NOMO-1 (cell line): ENCODE data around the gene STX8.
"Not testable (repeated sequence)": the region's sequence is repeated elsewhere in the genome, so short reads cannot be mapped to it uniquely, and the experiment has no call there.

Source experiments
- DNase-seq, 2 experiments: peaks; one replicate each; lab custom pipeline; 2025; ENCODE audit not compliant: unreplicated experiment in 2 of 2; lab: John Stamatoyannopoulos, UW

The STX8 gene

DNA sequence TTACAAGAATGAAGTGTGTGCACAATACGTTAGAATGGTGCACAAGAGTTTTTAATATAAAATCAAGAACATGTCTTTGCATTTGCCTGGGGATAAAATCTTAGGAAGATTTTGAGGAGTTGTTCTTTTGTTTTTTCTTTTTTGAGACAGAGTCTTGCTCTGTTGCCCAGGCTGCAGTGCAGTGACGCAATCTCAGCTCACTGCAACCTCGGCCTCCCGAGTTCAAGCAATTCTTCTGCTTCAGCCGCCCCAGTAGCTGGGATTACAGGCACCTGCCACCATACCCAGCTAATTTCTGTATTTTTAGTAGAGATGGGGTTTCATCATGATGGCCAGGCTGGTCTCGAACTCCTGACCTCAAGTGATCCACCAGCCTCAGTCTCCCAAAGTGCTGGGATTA, 128.3 kb downstream of the STX8 start:
- DNase-seq = not testable (repeated sequence)

DNA sequence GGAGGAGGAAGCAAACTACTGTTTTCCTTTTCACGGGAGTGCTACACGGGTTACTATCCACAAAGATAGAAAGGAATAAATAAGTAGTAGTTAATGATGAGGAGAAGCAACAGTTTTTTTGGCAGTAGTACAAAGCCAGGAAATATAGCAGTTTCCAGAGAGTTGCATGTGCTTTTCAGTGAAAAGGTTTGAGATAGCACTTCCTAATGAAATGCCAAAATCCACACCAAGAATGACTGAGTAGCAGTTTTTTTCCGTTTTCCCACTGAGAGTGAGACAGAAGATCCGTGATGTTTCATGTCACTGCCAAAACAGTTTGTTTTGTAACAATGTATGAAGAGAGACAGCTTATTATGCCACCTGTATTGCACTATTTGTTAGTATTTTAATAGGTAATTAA, 129.1 kb downstream of the STX8 start:
- DNase-seq = no peak

DNA sequence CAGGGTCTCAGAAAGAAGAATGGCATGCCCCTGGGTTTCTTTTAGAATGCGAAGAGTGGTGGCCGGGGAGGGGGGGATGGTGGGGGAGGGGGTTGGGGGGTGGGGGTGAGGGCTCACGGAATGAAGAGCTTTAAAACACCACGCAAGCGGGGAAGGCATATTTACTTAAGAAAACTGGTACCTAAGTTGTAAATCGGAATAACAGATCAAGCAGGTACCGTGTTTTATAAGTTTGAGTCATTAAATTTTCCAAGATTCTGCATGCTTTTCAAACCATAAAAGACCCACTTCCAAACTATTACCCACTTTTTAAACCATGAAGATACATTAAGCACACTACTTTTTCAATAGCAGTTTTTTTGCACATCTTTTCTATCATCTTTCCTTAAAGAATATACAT, 130.2 kb downstream of the STX8 start:
- no peak for DNase-seq

DNA sequence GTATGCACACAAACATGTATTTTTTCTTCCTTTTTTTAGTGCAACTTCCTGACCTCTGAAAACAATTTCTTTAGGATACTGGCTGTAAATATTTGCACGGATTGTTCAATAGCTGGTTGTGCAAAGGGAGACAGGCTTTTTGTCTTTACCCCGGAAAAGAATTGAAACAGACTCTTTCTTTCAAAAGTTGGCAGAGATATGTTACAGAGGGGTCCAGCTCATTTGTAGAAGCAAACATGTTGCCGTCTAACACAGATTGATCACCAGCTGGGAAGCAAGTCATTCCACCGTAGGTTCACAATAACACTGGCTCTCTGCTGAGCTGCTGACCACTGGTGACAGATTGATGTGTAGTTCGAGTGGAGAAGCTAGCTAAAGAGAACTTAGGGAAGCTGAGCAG, 130.9 kb downstream of the STX8 start:
- DNase-seq = no peak

DNA sequence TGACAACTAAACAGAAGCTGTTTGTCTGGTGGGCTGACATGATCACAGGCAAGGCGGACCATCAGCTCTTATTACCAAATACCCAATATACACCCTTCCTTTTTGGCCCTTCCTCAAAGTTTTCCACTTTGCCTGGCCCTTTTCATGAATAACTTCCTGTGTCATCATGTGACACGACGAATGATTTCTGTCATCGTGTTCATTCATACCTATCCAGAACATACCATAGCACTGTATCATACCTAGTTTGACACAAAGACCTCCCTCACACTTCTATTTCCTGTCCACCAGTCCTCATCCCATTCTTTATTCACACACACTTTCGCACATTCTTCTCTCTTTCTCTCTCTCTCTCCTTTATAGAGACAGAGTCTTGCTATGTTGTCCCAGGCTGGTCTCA, 131.8 kb downstream of the STX8 start:
- no peak for DNase-seq

DNA sequence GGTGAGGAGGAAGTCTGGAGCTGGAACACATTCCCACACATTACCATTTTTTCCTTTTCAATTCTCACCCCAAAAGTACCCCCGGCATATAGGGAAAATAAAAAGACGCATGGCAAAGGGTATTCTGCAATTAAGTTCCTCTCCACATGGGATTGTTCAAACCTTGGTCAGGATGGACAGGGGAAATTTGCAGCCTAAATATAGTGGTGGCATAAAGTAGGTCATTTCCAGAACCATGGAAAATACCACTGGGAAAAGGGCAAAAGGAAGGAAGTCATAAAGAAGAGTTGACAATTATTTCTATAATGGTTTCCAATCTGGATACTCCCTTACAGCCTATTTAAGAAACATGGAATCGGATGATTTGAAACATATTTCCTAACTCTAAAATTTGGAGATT, 135.8 kb downstream of the STX8 start:
- no peak for DNase-seq

DNA sequence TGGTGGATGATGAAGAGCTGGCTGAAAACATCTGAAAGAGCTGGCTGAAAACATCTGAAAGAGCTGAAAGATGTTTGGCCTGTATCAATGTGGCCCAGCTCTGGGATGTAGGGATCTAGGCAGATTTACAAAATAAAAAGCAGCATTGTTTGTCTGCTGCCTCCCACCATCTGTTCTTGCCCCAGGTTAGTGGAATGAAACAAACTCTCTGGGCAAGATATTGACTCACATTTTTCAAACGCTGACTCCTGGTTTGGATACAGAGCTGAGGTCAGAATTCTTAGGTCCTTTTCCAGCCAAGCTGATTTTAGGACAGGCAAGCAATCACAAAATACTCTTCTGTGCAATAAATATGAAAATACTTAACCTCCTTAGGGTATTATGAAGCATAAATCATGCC, 139.0 kb downstream of the STX8 start:
- no peak for DNase-seq

DNA sequence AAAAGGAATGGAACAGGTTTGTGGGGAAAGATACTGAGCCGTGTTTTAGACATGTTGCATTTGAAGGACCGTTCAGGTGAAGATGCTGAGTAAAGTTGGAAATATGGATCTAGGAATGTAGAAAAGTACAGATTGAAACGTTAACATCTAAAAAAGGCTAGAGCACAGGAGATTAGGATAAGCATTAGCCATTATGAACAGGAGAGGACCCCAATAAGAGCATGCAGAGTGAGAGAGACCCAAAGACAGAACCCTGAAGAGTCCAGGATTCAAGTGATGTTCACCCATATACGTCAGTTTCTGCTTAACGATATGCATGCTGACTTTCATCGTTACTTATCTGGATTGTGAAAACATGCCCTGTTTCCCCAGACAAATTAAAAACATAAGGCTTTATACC, 140.5 kb downstream of the STX8 start:
- no peak for DNase-seq

DNA sequence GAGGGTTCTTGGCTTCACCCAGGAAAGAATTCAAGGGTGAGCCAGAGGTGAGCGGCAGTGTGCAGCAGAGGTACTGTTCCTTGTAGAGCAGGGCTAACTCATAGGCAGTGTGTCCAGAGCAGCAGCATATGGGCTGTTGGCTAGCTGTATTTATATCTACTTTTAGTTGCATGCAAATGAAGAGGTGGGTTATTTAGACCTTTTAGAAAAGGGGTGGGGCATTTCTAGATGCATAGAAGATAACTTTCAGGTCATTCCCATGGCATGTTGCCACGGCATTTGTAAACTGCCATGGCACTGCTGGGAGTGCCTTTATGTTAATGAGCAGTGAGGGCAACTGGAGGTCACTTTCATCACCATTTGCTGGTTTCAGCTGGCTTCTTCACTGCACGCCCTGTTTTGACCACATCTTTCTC, 141.0 kb downstream of the STX8 start:
- DNase-seq = no peak

DNA sequence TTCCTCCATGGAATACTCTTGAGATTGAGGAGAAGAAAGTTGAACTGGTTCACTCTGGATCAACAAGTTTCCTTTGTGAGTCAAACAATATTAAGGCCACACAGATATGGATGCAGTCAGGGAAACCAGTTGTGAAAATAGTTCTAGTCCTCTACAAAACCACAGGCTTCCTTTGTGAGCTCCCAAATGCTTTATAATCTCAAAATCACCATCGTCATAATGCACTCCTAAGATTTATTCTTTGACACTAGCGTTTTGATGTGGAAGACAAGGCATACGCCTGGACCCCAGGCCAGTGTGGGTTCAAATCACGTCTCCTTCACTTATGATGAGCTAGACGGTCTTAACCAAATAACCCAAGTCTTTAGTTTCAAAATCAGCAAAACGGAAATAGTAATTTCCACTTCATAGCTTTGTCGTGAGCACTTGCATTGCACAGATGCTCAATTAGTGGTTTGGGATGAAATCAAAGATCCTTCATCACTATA, 142.6 kb downstream of the STX8 start:
- DNase-seq = no peak

DNA sequence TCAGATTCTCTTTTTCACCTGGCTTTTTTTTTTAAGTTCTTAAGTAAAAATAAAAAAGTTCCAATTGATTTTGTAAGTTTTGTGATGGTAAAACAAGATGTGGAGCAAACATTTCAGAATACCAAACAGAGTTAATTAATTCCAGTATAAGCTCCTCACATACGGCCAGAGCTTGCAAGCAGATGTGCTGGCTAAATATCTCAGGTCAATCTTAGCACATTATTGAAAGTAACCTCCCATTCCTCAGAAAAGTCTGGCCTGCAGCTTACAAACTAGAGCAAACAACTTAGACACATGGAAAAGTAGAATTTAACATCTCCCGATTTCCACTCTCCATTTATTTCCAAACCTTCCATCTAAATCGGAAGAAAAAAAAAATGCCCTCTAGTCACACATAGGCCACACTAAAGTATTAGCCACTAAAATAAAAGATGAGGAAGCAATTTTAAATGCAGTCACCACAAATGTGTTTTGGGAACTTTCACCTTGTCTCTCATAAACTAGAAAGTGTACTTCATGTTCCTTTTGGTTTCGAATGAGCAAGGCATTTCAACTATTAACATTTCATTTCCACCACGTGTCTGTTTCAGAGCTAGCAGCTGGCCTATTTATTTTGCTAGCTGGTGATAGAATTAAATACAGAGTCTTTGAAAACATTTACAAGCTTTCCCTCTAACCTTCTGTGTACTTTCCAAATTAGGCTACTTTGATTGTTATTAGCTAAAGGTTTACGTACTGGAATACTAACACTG, 143.3 kb downstream of the STX8 start:
- peak; percentile 17 to 63 for DNase-seq

DNA sequence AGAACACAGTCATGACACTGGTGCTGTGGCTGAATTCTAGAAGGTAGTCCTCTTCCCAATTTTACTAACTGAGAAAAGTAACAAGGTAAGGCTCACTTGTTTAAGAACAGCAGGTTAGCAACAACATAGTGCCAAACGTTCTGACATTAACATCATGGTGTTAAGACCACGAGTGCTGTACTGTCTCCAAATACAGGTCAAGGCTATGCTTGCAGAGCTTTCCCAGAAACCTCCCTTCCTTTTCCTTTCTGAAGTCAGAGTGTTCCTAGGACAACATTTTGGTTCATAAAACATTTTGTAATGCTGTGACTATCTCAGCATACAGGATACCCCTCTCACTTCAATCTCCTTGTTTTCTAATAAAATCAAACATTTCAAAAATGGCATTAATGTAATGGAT, 144.0 kb downstream of the STX8 start:
- no peak for DNase-seq

DNA sequence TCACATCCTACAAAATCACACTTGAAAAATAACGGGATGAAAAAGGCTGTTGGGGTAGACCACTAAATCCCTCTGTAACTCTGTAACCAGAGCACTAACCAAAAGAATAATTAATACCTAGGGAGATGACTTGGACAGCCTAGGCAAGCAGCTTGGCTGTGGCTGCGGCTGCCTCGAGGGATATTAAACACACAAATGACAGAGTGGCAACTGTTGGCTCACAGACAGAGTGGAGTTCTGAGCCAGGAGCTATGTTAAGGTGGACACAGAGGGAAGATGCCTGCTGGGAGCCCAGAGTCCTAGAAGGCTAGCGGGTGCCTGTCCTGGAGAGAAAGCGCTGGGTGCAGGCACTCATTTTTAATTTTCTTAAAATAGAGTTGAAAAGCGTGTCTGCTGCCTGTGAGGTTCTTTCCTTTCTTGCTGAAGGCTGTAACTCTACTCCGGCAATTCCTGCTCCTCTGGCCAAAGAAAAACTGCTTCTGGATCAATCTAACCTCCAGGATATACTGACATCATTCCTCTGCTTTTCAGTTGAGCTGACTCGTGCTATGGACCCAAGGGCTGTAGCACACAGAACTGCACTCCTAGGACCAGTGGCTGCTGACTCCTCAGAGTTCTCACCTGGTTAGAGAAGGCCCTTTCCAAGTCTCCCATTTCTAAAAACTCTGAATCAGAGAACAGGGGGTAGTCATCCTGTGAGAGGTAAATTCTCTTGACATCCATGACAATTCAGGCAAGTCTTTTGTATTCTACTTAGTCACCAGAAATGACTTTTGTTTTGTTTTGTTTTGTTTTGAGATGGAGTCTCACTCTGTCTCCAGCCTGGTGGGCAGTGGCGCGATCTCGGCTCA, 147.9 kb downstream of the STX8 start:
- DNase-seq = no peak

DNA sequence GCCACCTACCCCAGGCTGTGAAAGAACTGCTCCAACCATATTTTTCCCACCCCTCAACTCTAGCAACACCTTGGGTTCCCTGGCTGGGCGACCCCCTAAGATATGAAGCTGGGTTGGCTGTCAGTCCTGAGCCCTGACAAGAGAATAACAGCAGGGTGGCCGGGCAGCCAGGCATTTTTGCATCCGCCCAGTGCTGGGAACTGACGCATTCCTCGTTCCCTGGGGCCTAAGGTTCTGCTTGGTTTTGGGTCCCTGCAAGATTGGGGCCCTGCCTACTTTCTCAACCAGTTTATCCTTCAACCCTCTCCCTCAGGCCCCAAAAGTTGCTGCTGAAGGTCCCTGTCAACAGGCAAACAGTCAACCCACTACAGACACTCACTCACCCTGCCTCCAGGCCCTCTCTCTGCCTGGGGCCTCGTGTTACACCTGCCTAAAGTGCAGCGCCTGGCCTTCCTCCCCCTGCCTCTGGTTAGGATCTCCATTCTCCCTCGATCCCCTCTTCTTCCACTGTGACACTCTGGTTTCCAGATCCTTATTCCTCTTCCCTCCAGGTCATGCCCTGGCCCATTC, 151.5 kb downstream of the STX8 start:
- DNase-seq = no peak

DNA sequence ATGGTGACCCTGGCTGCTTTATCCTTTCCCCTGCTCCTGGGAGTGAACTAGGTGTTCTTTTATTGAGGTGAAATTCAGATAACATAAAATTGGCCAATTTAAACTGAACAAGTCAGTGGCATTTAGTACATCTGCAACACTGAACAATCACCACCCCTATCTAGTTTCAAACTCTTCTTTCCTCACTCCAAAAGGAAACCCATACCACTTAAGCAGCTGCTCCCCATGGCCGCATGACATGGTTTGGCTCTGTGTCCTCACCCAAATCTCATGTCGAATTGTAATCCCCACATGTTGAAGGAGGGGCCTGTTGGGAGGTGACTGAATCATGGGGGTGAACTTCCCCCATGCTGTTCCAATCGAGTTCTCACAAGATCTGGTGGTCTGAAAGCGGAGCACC, 154.1 kb downstream of the STX8 start:
- no peak for DNase-seq

DNA sequence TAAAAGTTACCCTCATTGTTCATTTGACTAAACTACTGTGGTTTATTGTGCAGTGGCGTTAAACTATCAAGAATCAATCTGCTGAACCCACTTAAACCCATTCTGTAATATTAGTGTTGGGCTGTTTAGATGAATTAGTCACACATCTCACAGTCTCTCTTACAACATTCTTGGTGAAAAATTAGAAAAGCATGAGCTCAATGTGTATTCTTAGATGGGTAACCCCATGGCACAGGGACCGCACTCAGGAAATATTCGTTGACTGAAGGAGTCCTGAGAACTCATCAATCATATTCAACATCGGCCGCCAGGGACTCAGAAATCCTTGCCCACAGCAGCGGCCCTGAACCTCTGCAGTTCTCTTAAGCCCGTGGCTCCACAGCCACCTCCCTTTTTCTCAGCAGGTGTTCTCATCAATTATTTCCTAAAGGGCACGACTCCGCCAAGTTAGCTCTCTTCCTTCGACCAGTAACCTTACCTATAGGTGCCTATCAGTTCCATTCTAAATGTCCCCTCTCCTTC, 155.6 kb downstream of the STX8 start:
- DNase-seq = no peak

DNA sequence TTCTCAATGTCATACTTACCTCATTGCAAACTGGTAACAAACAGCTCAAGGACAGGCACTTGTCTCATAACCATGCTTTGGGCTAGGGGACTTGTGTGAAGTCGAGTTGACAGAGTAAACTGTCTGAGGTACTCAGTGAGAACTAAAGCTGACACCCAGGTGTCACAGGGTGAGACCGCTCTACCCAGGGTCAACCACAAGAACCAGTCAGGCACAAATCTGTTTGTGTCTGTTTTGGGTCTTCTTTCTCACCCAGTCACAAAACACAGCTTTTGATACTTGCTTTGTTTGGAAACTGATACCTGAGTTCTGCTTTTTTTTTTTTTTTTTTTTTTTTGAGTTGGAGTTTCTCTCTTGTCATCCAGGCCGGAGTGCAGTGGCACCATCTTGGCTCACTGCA, 161.1 kb downstream of the STX8 start:
- DNase-seq = no peak

DNA sequence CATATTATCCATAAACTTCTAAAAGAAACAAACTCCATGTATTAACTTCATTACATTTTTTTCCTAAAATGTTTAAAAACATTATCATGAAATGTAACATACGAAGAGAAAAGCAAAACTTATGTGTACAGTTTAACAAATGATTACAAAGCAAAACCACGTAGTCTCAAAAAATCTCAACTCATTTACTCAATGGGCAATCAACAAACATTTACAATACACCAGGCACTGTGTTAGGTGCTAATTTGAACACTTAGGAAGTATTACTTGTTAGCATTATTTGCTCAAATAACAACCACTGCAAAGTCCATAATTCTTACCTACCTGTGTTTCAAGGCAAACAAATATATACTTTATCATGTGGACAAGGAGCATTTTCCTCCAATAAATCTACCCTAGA, 164.9 kb downstream of the STX8 start:
- no peak for DNase-seq

DNA sequence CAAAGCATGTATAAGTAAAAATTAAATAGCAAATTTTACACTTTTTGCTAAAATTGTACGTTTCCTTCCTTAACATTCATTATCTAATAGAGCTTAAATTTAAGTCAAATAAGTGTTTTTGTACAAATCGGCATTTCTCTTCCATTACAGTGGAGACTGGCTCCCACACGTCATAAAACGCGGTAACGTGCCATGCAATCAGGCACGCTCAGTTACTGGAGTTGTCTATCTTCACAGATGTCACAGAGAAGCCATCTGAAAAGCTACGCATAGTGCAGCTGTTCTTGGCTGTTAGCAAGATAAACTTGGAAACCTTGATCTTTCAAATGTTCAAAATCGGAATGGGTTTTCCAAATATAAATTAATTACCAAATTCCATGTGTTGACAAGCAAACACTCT, 165.3 kb downstream of the STX8 start:
- no peak for DNase-seq

DNA sequence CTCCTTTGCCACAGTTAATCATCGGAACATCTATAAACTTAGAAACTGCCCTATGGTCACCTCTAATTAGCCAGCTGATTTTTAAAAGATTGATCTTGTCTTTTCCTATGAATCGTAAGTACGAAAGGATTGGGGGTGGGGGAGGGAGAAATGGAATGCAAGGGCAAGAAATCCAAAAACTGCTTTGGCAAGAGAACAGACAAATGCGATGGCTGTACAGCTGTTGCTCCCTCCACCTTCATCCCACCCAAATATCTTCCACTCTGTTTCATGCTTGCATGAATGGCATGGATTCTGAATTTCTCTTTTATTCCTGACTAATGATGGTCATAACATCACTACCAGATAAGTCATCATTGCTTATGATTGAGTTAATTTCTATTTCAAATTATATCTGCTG, 165.7 kb downstream of the STX8 start:
- DNase-seq = no peak
